ENCODE results near the gene SLC47A2.
"Not testable (repeated sequence)": the region's sequence is repeated elsewhere in the genome, so short reads cannot be mapped to it uniquely, and the experiment has no call there.

The SLC47A2 gene

GRCh38 chr17:19706791-19707727 lies 9.3 kb downstream of the SLC47A2 start:
- no peak for DNase-seq

GRCh38 chr17:19705771-19706770 lies 10.3 kb downstream of the SLC47A2 start:
- no peak for DNase-seq

- no peak for DNase-seq
Measured at GRCh38 chr17:19705201-19705600, 11.2 kb downstream of the SLC47A2 start.

GRCh38 chr17:19703828-19704613 lies 12.4 kb downstream of the SLC47A2 start:
- DNase-seq: no peak

- DNase-seq: no peak
Measured at GRCh38 chr17:19703106-19703827, 13.1 kb downstream of the SLC47A2 start.

GRCh38 chr17:19702217-19702641 lies 14.2 kb downstream of the SLC47A2 start:
- no peak for DNase-seq

GRCh38 chr17:19686400-19687090 lies 29.8 kb downstream of the SLC47A2 start:
- DNase-seq: no peak

- DNase-seq: not testable (repeated sequence)
Measured at GRCh38 chr17:19684909-19685580, 31.3 kb downstream of the SLC47A2 start.

GRCh38 chr17:19683117-19683516 lies 33.3 kb downstream of the SLC47A2 start:
- no peak for DNase-seq

GRCh38 chr17:19678581-19679453 lies 37.6 kb downstream of the SLC47A2 start:
- DNase-seq: no peak

- DNase-seq: no peak
Measured at GRCh38 chr17:19677736-19678379, 38.5 kb downstream of the SLC47A2 start.

- DNase-seq: no peak
Measured at GRCh38 chr17:19676896-19677295, 39.5 kb downstream of the SLC47A2 start.

- no peak for DNase-seq
Measured at GRCh38 chr17:19673623-19674022, 42.8 kb downstream of the SLC47A2 start.

- no peak for DNase-seq
Measured at GRCh38 chr17:19672009-19672750, 44.2 kb downstream of the SLC47A2 start.

GRCh38 chr17:19671433-19671832 lies 45.0 kb downstream of the SLC47A2 start:
- DNase-seq: no peak

- no peak for DNase-seq
Measured at GRCh38 chr17:19670908-19671307, 45.5 kb downstream of the SLC47A2 start.

- not testable (repeated sequence) for DNase-seq
Measured at GRCh38 chr17:19669680-19670079, 46.7 kb downstream of the SLC47A2 start.

- no peak for DNase-seq
Measured at GRCh38 chr17:19664821-19665181, 51.6 kb downstream of the SLC47A2 start.

Data from activated CD4-positive, alpha-beta T cell treated with anti-CD3 and anti-CD28 coated beads for 1 hour (primary cell).